NK-92 treated with Interleukin-12 subunit alpha and Interleukin-12 subunit beta, amount 100 ng/mL, for 24 hours (cell line): ENCODE data around the gene PIP4K2A.
"Not testable (repeated sequence)": the region's sequence is repeated elsewhere in the genome, so short reads cannot be mapped to it uniquely, and the experiment has no call there.

Experiments
- DNase-seq: peaks from one replicate; lab custom pipeline; 2025; lab: John Stamatoyannopoulos, UW

PIP4K2A gene

GRCh38 chr10:22693860-22694259 is 20.5 kb downstream of the PIP4K2A start:
- no peak for DNase-seq

DNA sequence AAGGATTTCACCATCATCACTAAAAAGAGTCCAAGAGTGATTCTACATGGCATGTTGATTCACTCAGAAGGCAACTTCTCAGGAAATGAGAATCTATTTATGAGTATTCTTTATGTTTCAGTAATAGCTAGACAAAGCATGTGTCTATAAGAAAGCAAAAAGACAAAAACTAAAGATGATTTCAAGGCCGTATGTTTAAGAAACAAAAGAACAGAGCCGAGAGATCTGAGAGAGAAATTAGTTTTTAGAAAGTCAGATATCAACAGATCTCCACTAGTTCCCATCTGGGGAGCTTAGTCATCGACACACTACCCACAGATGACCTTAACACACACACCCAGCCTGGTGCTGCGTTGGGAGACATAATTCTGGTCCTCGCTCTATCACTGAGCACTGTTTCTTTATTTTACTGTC is 21.0 kb downstream of the PIP4K2A start:
- DNase-seq: no peak

DNA sequence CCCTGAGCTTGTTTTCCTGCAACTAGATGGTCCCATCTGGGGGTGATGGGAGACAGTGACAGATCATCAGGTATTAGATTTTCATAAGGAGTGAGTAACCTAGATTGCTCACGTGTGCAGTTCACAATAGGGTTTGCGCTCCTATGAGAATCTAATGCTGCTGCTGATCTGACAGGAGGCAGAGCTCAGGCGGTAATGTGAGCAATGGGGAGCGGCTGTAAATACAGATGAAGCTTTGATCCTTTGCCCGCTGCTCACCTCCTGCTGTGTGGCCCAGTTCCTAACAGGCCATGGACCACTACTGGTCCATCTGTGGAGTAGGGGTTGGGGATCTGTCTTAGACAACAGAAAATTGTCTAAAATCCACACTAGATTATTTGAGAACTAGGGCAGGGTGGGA is 22.3 kb downstream of the PIP4K2A start:
- not testable (repeated sequence) for DNase-seq

DNA sequence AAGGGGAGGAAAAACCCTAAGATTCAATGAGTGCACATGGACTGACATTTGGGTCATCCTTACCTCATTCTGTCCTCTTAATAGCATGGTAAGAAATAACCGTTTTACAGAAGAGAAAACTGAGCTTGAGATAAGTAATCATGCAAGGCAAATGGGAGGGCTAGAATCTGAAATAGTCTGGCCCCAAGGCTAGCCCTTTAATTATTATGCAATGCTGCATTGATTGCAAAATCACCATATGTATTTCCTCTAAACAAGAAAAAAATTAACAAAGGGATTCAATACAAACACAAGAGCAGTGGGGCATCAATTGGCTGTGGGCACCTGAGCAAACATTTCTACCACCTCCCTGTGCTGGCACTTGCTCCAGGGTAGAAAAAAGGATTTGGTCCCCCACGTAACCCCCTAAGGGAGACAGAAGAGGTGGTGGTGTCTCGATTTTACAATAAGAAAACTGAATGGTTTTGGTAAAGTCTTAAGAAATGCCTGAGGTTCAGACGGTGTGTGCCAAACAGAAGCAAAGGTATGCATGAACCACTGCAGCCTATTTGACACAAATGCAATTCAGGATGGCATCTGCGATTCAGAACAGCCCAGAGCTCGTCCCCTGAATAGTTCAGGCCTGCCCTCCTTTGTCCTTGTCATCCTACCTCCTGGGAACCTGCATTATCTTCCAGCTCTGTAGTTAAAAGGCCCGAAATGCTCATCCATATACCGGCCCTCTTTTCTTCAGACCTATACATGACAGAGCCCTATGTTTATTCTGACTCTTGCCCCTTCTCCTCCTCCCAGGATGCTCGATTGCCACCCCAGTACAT is 23.6 kb downstream of the PIP4K2A start:
- DNase-seq: no peak

- DNase-seq: no peak
These were observed 24.2 kb downstream of the PIP4K2A start for GRCh38 chr10:22690158-22690557.

DNA sequence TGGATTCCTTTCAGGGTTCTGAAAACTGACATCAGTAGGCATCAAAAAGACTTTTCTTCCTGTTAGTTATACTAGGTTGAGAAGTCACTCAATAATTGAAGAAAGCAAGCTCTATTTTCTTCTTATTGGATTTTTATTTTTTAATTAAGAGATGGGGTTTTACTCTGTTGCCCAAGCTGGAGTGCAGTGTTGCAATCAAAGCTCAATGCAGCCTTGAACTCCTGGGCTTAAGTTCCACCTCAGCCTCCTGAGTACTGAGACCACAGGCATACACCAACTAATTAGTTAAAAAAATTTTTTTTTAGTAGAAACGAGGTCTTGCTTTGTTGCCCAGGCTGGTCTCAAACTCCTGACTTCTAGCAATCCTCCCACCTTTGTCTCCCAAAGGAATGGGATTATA is 28.0 kb downstream of the PIP4K2A start:
- DNase-seq: no peak

GRCh38 chr10:22685926-22686325 is 28.5 kb downstream of the PIP4K2A start:
- DNase-seq: no peak

DNA sequence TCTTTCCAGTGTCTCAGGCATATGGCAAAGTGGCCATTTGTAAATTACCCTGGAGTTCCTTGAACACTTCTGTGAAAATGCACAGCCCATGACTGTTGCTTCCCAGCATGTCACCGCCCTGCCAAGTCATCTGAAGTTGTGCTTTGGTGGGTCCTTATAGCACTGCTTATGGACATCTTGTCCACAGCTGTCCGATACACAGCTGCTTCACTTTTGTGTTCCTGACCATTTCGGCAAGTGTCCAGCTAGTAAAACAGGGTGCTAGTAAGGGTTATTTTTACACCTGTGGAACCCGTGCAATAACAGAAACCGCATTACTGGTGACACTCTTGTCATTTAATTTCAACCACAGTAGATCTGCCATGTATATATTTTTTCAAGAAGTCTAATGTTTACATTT is 29.7 kb downstream of the PIP4K2A start:
- DNase-seq: no peak

- no peak for DNase-seq
These were observed 31.3 kb downstream of the PIP4K2A start for GRCh38 chr10:22683140-22683389.

DNA sequence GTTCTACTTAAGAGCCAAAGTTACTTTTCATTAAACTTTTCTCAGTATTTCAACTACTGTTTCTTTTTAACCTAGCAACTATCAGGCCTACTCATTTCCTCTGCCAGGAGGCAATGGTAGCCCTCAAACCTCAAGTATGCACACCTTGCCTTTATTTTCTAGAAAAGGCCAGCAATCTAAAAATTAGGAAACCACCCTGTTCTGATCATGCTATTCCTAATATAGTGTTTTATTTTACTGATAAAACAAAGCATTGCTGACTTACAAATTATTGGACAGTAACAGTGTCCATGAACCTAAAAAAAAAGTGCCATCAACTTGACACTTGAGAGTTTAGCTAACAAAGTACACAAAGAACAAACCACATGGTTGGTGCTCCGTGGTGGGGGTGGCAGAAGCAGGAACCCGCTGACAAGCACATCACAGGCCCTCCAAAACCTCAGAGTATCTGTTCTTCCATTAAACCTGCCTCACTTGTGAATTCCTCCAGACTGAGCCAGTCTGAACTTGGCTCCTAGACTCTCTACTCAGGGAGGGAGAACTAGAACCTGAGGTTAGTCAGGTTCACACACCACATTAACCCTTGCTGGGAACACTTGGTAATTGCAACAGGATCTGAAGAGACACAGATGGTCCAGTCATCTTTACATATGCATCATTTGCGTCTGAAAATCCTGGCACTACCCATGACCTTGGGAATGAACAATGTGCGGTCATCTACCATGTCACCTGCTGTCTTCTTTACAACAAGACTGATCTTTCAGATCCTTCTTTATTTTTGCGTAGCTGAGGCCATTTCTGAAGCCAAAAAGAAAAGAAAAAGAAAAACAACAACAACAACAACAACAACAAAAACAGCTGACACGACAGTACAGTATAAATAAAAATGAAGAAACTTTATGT is 31.9 kb downstream of the PIP4K2A start:
- peak; percentile 36 for DNase-seq

DNA sequence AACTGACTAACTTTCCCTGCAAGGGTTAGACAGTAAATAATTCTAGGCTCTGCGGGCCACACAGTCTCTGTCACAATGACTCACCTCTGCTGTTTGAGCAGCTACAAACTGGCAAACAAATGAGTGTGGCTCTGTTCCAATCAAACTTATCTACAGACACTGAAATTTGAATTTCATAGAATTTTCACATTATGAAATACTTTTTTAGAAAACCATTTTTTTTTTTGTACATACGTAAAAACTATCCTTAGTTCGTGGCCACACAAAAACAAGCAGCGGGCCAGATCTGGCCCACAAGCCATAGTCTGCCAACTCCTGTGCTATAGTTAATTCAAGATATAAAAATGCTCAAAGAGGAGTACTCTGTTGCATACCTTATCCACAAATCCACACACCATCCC is 32.6 kb downstream of the PIP4K2A start:
- DNase-seq: peak; percentile 9

- DNase-seq: no peak
These were observed 33.1 kb downstream of the PIP4K2A start for GRCh38 chr10:22681301-22681700.

GRCh38 chr10:22679608-22680007 is 34.8 kb downstream of the PIP4K2A start:
- no peak for DNase-seq

DNA sequence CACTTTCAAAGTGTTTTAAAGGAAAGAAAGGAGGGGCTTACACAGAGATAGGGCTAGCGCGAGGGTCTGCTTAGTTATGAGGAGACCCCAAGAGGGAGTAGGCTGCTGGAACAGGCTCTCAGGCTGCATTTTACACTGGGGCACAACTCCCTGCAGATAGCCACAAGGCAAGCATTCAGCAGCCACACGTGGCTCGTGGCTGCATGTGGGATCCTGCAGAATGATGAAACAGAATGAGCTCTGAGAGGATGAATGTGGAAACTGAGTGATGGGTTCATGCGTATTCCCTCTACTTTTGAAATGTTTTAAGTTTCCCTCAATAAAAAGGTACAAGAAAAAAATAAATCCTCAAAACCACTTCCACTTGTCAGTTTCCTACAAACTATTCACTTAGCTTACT is 37.0 kb downstream of the PIP4K2A start:
- no peak for DNase-seq

DNA sequence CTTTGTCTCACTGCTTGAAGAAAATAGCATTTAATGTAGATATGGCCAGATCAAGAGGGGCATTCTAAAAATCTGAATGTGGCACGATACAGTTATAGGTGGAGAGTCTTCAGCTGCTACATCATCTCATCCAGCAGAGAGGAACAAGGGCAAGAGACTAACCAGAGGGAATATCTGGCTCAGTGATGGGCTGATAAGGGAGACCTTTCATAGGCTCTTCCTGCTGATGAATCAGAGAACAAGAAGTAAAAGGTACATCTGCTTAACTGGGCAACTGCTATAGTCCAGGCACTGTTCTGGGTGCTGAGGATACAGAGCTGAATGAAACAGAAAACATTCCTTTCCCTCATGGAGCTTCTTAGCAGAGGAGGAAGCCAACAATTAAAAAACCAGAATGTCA is 37.9 kb downstream of the PIP4K2A start:
- no peak for DNase-seq

DNA sequence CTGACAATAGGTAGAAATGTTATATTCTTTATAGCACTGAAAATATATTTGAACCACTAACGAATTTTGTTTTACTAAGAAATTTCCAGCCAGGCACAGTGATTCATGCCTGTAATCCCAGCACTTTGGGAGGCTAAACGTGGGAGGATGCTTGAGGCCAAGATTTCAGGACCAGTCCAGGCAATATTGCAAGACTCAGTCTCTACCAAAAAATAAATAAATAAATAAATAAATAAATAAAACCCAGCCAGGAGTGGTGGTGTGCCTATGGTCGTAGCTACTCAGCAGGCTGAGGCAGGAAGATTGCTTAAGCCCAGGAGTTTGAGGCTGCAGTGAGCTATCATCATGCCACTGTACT is 39.8 kb downstream of the PIP4K2A start:
- no peak for DNase-seq

DNA sequence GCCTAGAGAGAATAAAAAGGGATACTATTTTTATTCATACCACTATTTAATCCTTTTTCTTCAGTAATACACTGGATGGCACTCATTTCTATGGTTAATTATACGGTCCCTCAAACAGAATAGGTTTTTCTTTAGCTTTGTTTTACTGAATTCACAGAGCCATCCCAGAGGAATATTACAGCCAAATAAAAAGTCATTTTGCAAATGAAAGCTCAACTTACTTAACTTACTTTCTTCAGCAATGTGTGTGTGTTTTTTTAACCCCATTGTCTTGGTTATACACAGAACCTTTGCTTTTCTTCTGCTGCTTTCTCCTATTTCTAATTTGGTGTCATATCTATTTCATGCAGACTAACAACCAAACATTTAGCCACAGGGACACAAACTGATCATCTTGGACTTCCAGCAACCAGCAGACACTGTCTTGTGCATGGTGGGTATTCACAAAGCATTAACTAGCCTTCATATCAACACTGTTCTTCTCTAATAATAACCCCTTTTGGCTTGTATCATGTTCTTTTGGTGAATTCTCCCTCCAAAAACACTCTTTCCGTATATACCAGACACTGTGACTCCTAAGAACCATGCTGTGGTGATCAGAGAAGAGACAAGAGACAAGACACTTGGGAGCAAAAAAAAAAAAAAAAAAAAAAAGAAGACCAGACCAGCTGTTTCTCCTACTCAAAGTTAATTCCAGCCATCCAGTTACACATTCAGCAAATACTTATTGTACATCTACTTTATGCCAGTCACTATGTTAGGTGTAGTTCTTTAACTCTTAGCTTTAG is 40.4 kb downstream of the PIP4K2A start:
- DNase-seq: no peak

DNA sequence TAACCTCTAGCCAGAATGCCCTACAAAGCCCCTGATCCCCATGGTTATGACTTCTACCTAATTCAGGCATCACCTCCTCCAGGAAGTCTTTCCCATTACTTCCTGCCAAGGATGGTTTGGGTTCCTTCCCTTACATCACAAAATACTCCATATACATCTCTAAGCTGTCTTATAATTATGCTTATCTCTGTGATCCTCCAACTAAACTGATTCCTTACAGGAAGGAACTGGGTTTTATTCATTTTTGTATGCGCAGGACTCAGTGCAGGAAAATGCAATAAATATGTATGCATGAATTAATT is 41.3 kb downstream of the PIP4K2A start:
- DNase-seq: no peak

DNA sequence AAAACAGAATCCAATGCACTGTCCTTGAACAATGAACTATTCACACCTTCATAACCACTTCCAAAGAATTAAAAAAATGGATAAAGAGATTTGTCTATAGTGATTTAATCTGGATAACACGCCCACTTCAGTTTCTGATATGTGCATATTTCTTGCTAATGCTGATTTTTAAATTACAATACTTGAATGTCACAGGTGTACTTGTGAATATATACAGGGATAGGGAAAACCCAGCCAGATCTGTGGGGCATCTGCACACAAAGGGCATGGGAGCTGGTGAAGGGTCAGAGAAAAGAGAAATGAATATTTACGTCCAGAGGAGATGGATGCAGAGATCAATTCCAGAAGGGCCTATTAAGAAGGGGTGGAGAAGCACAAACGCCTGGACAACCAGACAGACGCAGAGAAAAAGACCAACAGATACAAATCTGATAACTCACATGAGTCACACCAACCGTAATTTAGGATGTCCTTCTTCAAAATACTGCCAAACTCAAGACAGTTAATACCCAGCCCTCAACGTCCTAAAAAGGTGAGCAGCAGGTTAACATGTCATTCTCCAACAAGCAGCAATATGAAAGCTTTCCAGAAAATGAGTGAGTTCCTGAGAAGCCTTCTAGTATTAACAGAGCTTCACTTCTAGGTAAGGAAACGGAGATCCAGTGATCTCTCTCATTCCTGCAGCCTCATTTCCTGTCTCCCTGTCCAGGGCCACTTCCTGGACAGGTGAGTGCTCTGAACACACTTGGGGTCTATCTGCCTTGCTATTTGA is 41.9 kb downstream of the PIP4K2A start:
- no peak for DNase-seq

DNA sequence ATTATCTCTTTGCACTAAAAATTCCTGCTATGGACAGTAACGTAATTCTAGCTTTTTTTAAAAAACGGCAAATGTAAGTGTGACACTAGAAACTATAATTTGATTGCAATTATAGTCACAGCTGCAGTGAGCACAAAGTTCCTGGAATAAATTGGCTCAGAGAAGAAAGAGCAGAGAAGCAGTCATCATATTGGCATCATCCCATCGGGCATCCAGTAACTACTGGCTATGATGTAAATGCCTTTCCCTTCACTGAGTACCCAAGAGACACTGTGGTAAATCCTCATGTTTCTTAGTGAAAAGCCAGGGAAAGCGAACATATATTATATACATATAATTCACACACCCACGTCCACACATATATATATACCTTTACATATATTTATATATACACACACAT is 43.6 kb downstream of the PIP4K2A start:
- no peak for DNase-seq

- DNase-seq: no peak
These were observed 45.1 kb downstream of the PIP4K2A start for GRCh38 chr10:22669163-22669711.

GRCh38 chr10:22667093-22667480 is 47.3 kb downstream of the PIP4K2A start:
- no peak for DNase-seq
